GM12878 (cell line): ENCODE measurements around the gene RTF1.

Experiments used
- BMI1 ChIP-seq: fragments of 450-650 bp; IDR thresholded peaks from 2 replicates; pipeline ENCODE4 v1.6.1; 2016; ENCODE audit warnings: mild to moderate bottlenecking, moderate library complexity, borderline replicate concordance
- CTCF ChIP-seq, 3 experiments: IDR thresholded peaks in 2 of 3; conservative IDR thresholded peaks in 1 of 3; 2 replicates each; pipeline ENCODE4 v1.5.1; 2011; ENCODE audit warnings: low read depth in 3 of 3, low read length in 3 of 3, mild to moderate bottlenecking in 3 of 3, control low read depth in 2 of 3, moderate library complexity in 2 of 3, inconsistent platforms in 1 of 3, mixed read lengths in 1 of 3; ENCODE audit not compliant: control insufficient read depth in 2 of 3, insufficient read depth in 1 of 3; ENCODE audit errors: extremely low read depth in 1 of 3
- ESRRA ChIP-seq: IDR thresholded peaks from 2 replicates; pipeline ENCODE4 v1.6.1; 2012; ENCODE audit warnings: mild to moderate bottlenecking, low read length, improper control_type of control experiment
- HCFC1 ChIP-seq: fragments of 150-350 bp; IDR thresholded peaks from 2 replicates; pipeline ENCODE4 v1.6.1; 2014; ENCODE audit warnings: low read length
- SIN3A ChIP-seq: IDR thresholded peaks from 2 replicates; pipeline ENCODE4 v1.6.1; 2012; ENCODE audit warnings: low read depth, low read length, improper control_type of control experiment
- TCF7 ChIP-seq: IDR thresholded peaks from 2 replicates; pipeline ENCODE4 v1.6.1; 2014; ENCODE audit warnings: antibody characterized with exemption, borderline replicate concordance

- TF ChIP-seq TCF7 (no peak), BMI1 (no peak), CTCF (IDR thresholded peaks at IDR 0.05 in 2 of 3, conservative IDR thresholded peaks at IDR 0.05 in 1 of 3; ENCODE audit: control insufficient read depth in 2 of 3, extremely low read depth in 1 of 3, insufficient read depth in 1 of 3, low read depth in 3 of 3, low read length in 3 of 3) (no peak), HCFC1 (no peak), SIN3A (no peak), ESRRA (no peak)
Measured at GRCh38 chr15:41507820-41508290, 91.0 kb downstream of the RTF1 start.
